SKM-1 (cell line): ENCODE data around the gene FCAR.
"Not testable (repeated sequence)": the region's sequence is repeated elsewhere in the genome, so short reads cannot be mapped to it uniquely, and the experiment has no call there.

ENCODE experiments used
- DNase-seq: peaks from one replicate; lab custom pipeline; 2025; ENCODE audit not compliant: unreplicated experiment; lab: John Stamatoyannopoulos, UW

FCAR gene

GRCh38 chr19:54893406-54893805, 19.4 kb downstream of the FCAR start:
- no peak for DNase-seq

GRCh38 chr19:54894106-54894505, 20.1 kb downstream of the FCAR start:
- DNase-seq = not testable (repeated sequence)

GRCh38 chr19:54896036-54896435, 22.0 kb downstream of the FCAR start:
- no peak for DNase-seq

- not testable (repeated sequence) for DNase-seq
Measured at GRCh38 chr19:54898685-54899084, 24.6 kb downstream of the FCAR start.

- DNase-seq = not testable (repeated sequence)
Measured at GRCh38 chr19:54899646-54900045, 25.6 kb downstream of the FCAR start.

- DNase-seq = not testable (repeated sequence)
Measured at GRCh38 chr19:54901153-54901552, 27.1 kb downstream of the FCAR start.

GRCh38 chr19:54902061-54902460, 28.0 kb downstream of the FCAR start:
- no peak for DNase-seq

- no peak for DNase-seq
Measured at GRCh38 chr19:54903303-54903702, 29.3 kb downstream of the FCAR start.

GRCh38 chr19:54904261-54904660, 30.2 kb downstream of the FCAR start:
- DNase-seq = not testable (repeated sequence)

- DNase-seq = no peak
Measured at GRCh38 chr19:54905421-54905802, 31.4 kb downstream of the FCAR start.

GRCh38 chr19:54905803-54906511, 31.9 kb downstream of the FCAR start, which contains the start of gene NCR1:
NCR1 (plus strand) TSS chr19:54906148; CDS start chr19:54906188, 40 bp downstream.
- no peak for DNase-seq

- no peak for DNase-seq
Measured at GRCh38 chr19:54906819-54907218, 32.8 kb downstream of the FCAR start.

- DNase-seq = not testable (repeated sequence)
Measured at GRCh38 chr19:54907899-54908298, 33.9 kb downstream of the FCAR start.

GRCh38 chr19:54916822-54917221, 42.8 kb downstream of the FCAR start:
- no peak for DNase-seq

- no peak for DNase-seq
Measured at GRCh38 chr19:54918499-54918898, 44.5 kb downstream of the FCAR start.

GRCh38 chr19:54919646-54920563, 45.9 kb downstream of the FCAR start:
- DNase-seq = not testable (repeated sequence)

- DNase-seq = no peak
Measured at GRCh38 chr19:54921082-54921481, 47.0 kb downstream of the FCAR start.

GRCh38 chr19:54923276-54923675, 49.2 kb downstream of the FCAR start:
- DNase-seq = no peak

- DNase-seq = no peak
Measured at GRCh38 chr19:54928299-54928698, 54.3 kb downstream of the FCAR start.

- DNase-seq = no peak
Measured at GRCh38 chr19:54937926-54938325, 63.9 kb downstream of the FCAR start.

GRCh38 chr19:54938906-54939305, 64.9 kb downstream of the FCAR start:
- DNase-seq = no peak

- DNase-seq = not testable (repeated sequence)
Measured at GRCh38 chr19:54939538-54939937, 65.5 kb downstream of the FCAR start.
